HG02981 (cell line): Measurements from ENCODE around the gene EGFLAM.

Source experiments
- ATAC-seq: cut with Tn5 transposase; IDR thresholded peaks from one replicate; pipeline ENCODE4 v1.9.1; 2021; ENCODE audit warnings: mild to moderate bottlenecking, moderate library complexity; ENCODE audit not compliant: unreplicated experiment

The EGFLAM gene

DNA sequence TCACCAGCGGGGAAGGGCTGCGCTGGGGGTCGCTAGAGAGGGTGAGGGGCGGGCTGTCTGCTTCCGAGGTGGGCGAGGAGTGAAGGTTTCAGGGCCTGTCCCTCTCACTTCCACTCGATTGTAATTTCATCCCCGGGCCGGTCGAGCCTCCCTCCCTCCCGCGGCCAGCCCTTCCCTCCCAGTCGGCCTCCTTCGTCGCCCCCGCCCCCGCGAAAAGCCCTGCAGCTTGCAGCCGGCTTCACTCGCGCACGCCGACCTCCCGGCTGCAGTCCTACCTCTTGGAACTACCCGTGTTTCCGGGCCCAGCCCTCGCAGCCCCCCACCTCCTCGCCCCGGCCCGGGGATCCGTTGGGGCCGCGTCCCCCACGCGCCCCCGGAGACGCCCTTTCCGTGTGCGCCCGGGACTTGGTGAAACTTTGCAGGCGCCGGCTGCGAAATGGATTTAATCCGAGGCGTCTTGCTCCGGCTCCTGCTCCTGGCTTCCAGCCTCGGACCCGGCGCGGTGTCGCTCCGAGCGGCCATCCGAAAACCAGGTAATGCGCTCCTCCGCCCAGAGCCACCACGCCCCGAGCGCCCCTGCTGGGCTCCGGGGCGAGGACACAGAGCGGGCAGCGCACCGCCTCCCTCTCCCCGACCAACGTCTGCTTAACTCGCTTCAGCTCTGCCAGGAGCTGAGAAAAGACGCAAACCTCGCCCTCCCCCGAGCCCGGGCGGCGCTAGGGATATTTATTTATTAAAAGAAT is at the start of gene EGFLAM:
TSS of gene EGFLAM (plus strand) at position 241 of the 743 bp plus-strand sequence. CDS start at position 437, 196 bp downstream.
- ATAC-seq, result no peak

DNA sequence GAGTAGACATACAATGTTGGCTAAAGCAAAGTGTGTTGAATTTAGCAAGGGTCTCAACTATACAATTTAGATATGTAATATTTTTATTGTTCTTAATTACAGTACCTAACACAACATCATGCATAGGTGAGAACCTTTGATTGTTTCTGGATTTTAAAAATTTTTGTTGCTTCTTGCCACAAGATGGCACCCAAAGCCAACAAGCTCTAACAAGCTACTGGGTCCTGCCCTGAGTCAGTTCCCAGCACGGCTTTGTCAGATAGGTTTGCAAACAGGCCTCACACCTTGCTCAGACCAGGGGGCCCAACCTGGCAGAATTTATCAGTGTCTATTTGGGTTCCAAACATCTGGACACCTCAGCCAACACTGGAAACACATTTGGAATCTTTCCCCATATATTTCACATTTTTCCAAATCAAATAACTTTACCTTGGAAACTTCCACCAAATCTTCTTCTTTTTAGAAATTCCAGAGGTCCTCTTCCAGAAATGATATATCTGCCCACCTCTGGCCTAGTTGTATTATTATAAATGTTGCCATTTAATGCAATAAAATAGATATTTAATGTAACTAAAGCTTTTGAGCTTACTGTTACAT is 49.5 kb upstream of the EGFLAM start:
- no peak for ATAC-seq

DNA sequence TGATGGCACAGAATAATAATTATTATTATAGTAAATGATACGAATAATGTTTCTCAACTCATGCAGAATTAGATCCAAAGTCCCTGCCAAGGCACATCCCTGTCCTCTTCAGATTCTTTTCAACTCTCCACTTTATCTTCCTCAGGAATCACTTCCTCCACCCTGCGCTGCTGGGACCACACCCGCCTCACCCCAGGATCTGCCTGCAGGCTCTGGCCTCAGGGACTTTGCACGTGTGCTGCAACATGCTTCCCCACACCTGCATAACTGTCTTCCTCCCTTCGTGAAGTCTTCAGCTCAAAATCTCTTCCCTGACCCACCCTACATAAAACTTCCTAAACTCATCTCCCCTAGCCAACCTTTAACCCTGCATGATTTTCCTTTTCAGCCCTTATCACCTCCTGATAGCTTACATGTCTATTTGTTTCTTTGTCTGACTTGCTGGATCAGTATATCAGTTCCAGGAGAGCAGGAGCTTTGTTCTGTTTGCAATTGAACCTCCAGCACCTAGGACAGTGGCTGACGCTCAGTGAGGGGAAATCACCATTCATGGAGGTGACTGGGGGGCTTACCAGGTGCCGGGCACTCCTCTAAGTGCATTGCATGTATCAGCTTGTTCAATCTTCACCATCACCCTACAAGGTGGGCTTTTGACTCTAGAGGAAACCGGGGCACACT is 47.5 kb upstream of the EGFLAM start:
- no peak for ATAC-seq

DNA sequence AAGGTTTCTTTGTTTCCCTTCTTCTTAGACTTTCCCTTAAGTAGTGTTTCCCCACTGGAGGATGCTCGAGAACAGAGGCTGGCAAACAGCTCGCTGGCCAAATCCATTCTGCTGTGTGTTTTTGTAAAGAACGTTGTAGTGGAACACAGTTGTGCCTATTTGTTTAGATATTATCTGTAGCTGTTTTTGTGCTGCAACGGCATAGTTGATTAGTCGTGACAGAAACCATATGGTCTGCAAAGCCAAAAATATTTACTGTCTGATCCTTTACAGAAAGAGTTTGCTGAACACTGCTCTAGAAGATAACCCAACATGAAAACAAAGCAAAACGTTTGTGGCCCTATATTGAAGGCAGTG is 47.0 kb upstream of the EGFLAM start:
- no peak for ATAC-seq

DNA sequence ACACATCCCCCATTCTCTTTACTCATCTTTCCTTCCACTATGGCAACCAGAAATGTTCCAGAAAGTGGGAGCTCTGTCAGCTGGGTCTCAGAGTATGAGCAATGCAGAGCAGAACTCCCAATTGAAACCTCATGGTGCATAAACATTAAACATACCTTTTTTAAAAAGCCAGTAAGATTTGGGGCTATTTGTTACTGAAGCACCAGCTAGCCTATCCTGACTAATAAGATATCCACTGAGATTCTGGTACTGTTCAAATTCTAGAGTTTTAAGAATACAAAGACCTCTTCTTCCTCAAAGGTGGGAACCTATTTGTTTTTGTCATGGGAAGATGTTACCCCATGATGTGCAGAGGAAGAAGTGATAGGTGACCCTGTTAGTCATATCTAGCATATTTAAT is 46.1 kb upstream of the EGFLAM start:
- ATAC-seq, result no peak

DNA sequence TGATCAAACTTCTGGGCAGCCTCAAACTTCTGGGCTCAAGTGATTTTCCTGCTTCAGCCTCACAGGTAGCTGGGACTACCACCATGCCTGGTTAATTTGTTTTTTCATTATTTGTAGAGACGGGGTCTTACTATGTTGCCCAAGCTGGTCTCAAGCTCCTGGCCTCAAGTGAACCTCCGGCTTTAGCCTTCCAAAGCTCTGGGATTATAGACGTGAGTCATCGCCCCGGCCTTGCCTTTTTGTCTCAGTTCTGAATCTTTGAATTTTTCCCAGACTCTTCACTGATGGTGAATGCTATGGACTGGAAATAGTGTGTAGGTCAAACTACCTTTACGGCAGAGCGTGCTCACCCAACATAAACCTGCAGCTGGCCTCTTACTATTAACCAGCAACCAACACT is 32.3 kb upstream of the EGFLAM start:
- no peak for ATAC-seq

DNA sequence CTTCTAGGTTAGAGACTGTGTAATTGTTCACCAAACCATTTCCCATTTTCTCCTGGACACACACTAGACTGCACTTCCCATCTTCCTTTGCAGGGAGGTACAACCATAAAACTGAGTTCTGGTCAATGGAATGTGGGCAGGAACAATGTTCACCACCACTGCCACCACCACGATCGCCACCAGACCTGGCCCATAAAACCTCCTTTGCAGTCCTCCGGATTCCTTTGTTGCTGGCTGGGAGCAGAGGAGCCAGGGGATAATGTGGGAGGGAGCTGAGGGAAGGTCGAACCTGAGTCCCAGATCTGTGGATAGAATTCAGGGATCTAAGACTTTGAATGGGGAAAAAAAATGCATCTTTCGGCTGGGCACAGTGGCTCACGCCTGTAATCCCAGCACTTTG is 29.4 kb upstream of the EGFLAM start:
- ATAC-seq, result no peak

DNA sequence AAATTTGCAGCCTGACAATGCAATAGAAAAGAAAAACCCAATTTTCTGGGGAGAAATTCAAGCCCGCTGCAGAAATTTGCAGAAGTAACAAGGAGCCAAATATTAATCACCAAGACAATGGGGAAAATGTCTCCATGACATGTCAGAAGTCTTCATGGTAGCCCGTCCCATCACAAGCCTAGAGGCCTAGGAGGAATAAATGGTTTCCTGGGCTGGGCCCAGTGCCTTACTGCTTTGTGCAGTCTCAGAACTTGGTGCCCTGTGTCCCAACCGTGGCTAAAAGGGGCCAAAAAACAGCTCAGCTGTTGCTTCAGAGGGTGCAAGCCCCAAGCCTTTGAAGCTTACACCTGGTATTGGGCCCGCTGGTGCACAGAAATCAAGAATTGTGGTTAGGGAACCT is 23.6 kb upstream of the EGFLAM start:
- no peak for ATAC-seq

DNA sequence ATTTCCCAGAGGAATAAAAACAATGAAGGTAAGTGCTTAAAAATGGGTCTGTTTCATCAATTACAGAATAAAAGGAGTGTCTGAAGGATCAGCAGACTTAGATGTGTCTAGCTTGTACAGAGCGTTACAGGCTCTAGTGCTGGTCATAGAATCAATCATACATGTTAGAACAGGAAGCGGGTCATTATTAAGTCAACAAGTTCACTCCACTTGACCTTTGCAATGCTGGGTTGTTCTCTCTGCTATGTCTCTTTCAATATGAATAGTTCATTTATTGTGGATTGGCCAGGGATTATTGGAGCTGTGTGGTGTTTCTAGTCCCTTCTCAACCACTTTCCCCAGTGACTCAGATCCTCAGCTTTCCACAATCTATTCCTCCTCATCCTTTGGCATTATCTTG is 20.7 kb upstream of the EGFLAM start:
- ATAC-seq, result no peak

DNA sequence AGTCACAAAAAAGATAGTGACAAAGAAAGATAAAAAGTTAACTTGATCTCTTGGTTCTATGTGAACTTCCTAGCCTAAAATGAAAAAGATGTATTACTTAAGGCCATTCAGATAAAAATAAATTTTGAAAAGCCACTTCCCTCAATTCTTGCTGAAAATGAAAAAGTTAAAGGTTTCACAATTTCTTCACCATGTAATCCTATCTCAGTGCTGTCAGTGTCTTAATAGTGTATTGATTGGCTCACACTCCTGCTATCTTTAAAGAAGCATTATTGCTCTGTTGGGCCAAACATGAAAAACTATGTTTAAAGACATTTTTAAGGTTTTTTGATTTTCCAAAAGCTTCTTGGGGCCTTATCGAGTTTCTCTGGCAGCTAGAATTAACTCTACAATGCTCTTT is 18.1 kb upstream of the EGFLAM start:
- no peak for ATAC-seq

DNA sequence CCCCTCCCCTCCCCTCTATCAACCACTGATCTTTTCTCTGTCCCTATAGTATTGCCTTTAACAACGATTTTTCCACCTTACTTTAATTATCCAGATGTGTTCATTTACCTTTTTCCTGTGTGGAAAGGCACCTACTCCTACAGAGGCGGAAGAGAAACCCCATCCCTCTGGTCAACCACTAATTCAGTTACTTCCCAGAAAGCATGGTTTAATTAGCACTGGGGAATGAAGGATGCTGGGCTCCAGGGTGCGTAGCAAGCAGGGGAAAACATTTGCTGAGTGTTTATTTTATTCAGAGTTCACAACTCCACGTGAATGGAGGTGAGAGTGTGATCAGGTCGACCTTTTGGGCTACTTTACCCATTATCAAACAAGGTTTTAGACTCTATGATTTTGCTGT is 16.7 kb upstream of the EGFLAM start:
- no peak for ATAC-seq

DNA sequence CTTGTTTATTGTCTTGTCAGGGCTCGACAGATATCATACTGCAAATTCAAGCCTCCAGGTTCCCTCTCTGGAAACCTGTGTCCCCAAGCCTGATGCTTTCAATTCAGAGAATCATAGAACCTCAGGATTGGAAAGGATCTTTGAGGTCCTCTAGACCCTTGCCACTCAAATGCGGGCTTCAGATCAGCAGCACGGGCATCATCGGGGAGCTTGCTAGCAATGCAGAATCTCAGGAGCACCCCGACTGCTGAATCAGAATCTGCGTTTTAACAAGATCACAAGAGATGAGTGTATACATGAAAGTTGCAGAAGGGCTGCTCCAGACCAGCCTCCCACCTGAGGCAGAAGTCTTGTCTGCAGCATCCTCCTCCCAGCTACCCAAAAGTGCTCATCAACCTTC is 13.1 kb upstream of the EGFLAM start:
- ATAC-seq, result no peak

DNA sequence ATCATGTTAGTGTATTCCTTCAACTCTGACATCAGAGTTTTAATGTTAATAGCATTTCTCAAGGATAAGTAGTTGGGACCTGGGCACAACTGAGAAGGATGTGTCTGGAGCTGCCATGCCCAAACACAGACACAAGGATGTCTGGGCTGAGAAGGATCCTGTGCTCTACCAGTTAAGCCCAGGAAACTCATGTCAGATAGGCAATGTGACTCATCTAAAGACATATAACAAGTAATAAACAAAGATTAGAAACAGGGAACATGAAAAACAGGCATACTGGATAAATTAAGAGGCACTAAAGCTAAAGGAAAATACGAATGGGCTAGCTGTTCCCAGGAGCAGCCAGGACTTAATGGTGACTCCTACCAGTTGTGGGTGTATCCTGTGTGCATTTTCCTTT is 9.1 kb upstream of the EGFLAM start:
- ATAC-seq, result no peak

DNA sequence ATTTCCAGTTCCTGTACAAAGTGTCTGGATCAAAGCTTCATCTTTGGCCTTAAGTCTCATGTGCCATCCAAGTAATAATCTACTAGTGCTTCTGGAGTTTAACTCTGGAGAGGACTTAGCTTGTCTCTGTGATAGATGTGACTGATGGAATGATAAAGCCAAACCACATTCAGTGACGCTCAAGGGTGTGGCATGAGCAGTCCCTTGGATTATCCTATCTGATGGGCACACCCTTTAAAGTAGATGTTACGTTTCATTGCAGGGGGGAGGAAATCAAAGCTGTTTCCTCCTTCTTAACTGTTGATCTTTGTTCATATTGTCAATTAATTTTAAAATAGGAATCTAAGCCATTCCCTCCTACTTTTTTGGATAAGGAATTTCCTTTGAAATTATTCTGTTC is 8.5 kb upstream of the EGFLAM start:
- ATAC-seq, result no peak

DNA sequence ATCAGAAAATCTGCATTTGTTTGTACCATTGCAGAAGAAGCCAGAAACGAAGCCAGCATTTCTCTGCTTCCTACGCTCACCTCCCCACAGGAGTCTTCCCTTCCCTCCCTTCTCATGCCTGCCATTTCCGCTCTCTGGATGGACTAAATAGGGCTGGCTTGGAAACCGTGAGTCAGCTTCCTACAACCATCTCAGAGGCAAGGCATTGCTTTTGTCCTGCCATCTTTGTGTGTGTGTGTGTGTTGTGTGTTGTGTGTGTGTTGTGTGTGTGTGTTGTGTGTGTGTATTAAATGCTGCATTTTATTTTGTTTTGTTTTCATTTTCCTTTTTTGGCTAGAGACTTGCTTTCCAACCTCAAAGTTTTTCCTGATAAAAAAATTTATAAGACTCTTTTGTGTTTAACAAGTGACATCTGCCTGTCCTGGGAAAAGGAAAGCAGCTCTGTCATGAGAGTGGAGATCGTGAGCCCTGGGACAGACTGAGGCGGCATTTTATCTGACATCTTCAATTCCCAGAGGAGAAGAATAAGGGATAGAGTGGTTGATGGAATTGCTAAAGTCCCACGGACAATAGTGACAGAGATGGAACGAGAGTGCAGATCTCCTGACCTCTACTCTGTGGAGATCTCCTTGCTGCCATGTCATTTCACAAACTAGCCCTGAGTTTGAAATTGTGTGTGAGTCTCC is 7.5 kb upstream of the EGFLAM start:
- ATAC-seq, result no peak

DNA sequence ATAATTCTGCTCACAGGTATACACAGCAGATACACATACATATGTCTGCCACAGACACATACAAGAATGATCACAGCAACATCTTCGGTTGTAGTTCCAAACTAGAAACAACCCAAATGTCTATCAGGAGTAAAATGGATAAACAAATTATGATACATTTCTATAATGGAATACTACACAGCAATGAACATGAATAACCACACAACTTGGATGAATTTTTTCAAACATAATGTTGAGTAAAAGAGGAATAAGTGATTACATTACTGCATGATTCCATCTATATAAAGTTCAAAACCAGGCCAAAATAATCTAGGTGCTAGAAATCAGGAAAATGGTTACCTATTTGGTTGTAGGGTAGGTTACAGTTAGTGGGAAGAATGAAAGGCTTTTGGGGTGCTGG is 4.6 kb upstream of the EGFLAM start:
- ATAC-seq, result no peak

DNA sequence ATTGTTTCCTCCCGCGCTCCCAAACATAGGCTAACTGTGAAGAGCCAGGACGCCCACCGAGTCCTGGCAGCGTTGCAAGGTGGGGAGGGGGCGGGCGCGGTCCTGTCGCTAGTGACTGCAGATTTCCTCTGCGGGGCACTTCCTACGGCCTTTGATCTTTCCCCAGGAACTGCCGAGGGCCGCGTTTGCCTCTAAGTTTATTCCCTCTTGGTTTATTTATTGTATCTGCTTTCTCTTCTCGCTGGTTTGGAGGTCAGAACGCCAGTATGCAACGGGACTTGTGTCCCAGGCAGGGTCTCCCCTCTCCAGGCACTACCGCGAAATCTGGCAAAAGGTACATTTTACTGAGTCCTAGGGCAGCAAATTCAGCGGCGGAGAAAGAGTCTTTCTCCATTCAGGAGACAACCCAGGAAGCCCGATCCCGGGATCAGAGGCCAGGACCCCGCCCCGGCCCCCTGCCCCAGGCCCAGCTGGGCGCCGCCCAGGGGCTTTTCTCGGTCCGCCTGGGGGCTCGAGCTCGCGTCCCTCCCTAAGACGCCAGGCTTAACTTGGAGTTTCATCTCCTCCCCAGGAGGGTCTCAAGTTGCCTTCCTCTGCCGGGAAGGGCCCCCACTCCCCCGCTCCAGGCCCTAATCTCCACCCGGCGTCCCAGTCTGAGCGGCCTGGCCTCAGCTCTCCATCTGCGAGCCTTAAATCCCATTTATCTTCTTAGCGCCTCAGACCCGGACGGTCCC is 884 bp upstream of the EGFLAM start:
- no peak for ATAC-seq

DNA sequence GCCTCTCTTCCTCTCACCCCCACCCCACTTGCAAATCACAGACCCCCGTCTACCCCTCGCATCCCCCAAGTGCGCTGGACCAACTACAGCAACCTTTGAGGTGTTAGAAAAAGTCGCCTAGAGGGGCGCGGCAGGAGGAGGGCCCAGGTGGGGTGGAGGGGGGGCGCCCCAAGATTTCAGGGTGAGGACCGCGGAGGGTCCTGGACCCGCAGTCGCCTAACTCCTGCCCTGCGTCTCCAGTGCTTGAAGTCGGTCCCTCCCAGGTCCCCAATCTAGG is 379 bp upstream of the EGFLAM start:
- no peak for ATAC-seq

DNA sequence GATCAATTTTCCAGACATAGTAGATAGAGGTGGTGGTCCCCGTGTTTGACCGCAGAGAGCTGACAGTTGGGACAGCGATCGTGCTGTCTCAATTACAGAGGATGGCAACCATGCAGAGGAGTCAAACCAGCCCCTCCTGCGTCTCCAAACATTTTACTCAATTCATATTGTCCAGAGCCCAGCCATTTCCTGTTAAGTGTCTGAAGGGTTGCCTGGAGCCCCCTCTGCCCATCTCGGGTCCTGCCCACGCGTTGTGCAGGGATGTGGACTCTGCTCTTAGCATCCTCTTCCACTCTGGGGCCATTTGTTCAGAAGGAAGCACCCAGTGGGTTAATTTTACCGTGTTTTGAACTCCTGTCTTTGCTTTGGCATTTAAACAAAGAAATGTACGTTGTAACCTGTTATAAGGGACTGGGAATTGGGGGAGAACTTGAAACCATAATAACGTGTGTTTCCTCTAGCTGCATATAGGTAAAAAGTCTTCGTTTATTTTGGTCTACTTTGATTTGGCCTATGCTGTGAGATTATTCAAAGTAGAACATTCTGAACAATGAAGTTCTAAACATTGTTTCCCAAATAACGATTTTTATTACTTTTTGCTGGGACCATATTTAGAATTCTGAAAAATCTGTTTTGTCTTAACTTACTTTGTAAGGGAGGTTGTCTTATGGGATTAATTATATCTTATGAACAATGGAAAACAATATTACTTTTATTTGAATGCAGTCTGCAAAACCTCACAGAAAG is 876 bp downstream of the EGFLAM start:
- ATAC-seq, result no peak

DNA sequence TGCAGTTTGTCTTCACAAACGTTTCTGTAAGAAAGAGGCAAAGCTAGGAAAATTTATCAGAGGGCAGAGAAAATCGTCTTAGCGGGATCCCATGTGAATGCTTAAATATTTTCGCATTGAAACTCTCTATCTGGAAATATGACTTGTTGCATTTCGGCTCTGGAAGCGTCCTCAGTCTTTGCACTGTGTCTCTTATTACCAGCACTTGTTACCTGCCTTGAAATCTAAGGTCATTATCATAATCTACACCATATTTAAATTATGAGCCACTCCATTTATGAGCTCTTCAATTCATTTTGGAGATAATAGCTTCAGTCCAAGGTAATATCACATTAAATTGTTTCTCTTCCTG is 1.4 kb downstream of the EGFLAM start:
- no peak for ATAC-seq

DNA sequence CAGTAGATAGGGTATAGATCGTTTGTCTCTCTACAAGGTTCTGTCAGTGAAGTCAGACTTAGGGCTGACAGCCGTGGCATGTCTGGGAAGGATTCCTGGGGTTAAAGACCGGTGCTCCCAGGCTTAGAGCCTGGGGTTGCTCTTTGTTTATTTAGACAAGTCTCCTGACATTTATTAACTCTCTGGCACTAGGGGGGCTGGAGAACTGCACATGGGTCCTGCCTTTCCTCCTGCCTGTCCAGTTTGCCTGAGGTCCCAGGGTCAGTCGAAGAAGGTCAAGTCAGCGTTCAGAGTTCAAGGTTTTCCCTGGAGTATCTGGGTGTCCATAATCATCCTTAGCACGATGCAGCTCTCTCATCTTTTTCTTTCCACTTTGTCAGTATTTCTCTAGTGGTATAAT is 5.6 kb downstream of the EGFLAM start:
- ATAC-seq, result no peak
